A673 (cell line): ENCODE data around the gene PJA1. TPM values are rescaled to one million over a fixed set of nuclear protein-coding genes. Genes with fewer than 3 reads are reported as not detected.

Source experiments
- BruUV-seq: library from RNA; stranded (reverse); fragments of 400-500 nt; replicated peaks from 2 replicates; lab custom pipeline; 2021; lab: Mats Ljungman, UMichigan
- CTCF ChIA-PET: fragments of 300-600 bp; sonication (Branson Sonifier 250); formaldehyde crosslinking; loops from one replicate; lab custom pipeline; 2022; ENCODE audit warnings: antibody characterized with exemption; lab: Charles Lee
- POLR2A ChIA-PET: fragments of 300-600 bp; sonication (Branson Sonifier 250); formaldehyde crosslinking; loops from one replicate; lab custom pipeline; 2022; ENCODE audit warnings: antibody characterized with exemption; ENCODE audit not compliant: low non-redundant PET; lab: Charles Lee
- DNase-seq: peaks from one replicate; pipeline ENCODE4 v3.0.0-alpha.2; 2015; ENCODE audit warnings: low spot score
- H3K27ac ChIP-seq: fragments of 200-600 bp; sonication (generic); 2 replicates; pipeline ENCODE4 v1.5.1; 2016; ENCODE audit warnings: mixed run types, low read depth, mild to moderate bottlenecking, mixed read lengths, antibody characterized with exemption, low read length; ENCODE audit not compliant: poor library complexity, severe bottlenecking
- H3K27me3 ChIP-seq: fragments of 200-600 bp; sonication (generic); replicated peaks from 2 replicates; pipeline ENCODE4 v1.6.1; 2017; ENCODE audit warnings: mixed run types, low read depth, mild to moderate bottlenecking, mixed read lengths, antibody characterized with exemption, low read length; ENCODE audit not compliant: insufficient read depth, poor library complexity
- H3K36me3 ChIP-seq: fragments of 200-600 bp; sonication (generic); 2 replicates; pipeline ENCODE4 v1.6.1; 2016; ENCODE audit warnings: mixed run types, mild to moderate bottlenecking, mixed read lengths, antibody characterized with exemption, low read length; ENCODE audit not compliant: insufficient read depth, poor library complexity, severe bottlenecking
- H3K4me1 ChIP-seq: fragments of 200-600 bp; sonication (generic); 2 replicates; pipeline ENCODE4 v1.6.1; 2017; ENCODE audit warnings: mixed run types, mild to moderate bottlenecking, mixed read lengths, antibody characterized with exemption, low read length; ENCODE audit not compliant: insufficient read depth, poor library complexity, severe bottlenecking
- H3K4me3 ChIP-seq: fragments of 200-600 bp; sonication (generic); 2 replicates; pipeline ENCODE4 v1.5.1; 2016; ENCODE audit warnings: low read depth, mixed run types, mild to moderate bottlenecking, mixed read lengths, low read length; ENCODE audit not compliant: poor library complexity, severe bottlenecking
- H3K9me3 ChIP-seq: fragments of 200-600 bp; sonication (generic); 2 replicates; pipeline ENCODE4 v1.6.1; 2016; ENCODE audit warnings: mixed run types, low read depth, mild to moderate bottlenecking, mixed read lengths, antibody characterized with exemption, low read length; ENCODE audit not compliant: poor library complexity, severe bottlenecking
- CTCF ChIP-seq: fragments of 300-800, 200-600 bp; sonication (generic); conservative IDR thresholded peaks from 2 replicates; pipeline ENCODE4 v1.5.1; 2017; ENCODE audit warnings: low read depth, mild to moderate bottlenecking, antibody characterized with exemption, low read length, moderate library complexity, mixed read lengths
- EZH2 ChIP-seq: fragments of 200-600 bp; sonication (generic); IDR thresholded peaks from 2 replicates; pipeline ENCODE4 v1.6.1; 2017; ENCODE audit warnings: borderline replicate concordance, low read depth, mild to moderate bottlenecking, mixed read lengths, antibody characterized with exemption, low read length; ENCODE audit not compliant: poor library complexity, severe bottlenecking
- intact Hi-C: fragments of 100-400 bp; cut with micrococcal nuclease; formaldehyde crosslinking; loops from one replicate; pipeline ENCODE4 v1.10.0; 2022; ENCODE audit not compliant: unreplicated experiment
- total RNA-seq: library from RNA; stranded (reverse); gene quantifications from 2 replicates; pipeline ENCODE4 v1.2.3, GENCODE V29; 2021

Gene PJA1
- total RNA-seq, 1 experiment from 2014 or later = 36.0 TPM

- no peaks in the 10 kb centered on the region for H3K36me3 ChIP-seq
- intact Hi-C loops = no loop called here
- no peak overlapping the region for H3K4me3 ChIP-seq
- CTCF ChIA-PET = no interaction called here
- H3K27me3 ChIP-seq = no peaks in the 10 kb centered on the region
- H3K9me3 ChIP-seq = no peaks in the 10 kb centered on the region
- POLR2A ChIA-PET = no interaction called here
- BruUV-seq = no TSS peak
- DNase-seq = no peak
- no peak overlapping the region for H3K27ac ChIP-seq
- H3K4me1 ChIP-seq = no peaks in the 10 kb centered on the region
- no peak for TF ChIP-seq CTCF
- TF ChIP-seq EZH2 = no peak
These were observed 32.4 kb upstream of the PJA1 start for GRCh38 chrX:69197690-69198089.

DNA sequence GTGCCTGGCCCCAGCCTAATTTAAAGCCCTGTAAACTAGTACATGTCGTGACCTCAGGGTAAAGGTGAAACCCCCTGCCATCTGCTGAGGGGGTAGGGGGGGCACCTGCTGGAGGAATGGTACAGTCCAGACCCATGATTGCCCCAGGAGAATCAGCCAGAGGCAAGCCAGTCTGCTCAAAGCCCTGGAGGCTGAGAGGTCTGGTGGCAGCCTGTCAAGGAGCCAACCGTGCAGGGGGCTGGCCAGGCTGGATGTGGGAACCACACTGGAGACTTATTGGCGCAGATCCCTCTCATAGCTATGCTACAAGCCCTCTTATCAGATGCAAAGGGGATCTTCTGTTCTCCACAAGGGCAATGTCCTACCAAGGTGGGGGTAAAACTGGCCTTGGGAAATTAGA lies 31.4 kb upstream of the PJA1 start:
- Histone ChIP-seq H3K4me3 (no peak overlapping the region), H3K36me3 (no peaks in the 10 kb centered on the region), H3K27me3 (no peaks in the 10 kb centered on the region), H3K9me3 (no peaks in the 10 kb centered on the region), H3K4me1 (no peaks in the 10 kb centered on the region), H3K27ac (no peak overlapping the region)
- ChIA-PET CTCF (no interaction called here), POLR2A (no interaction called here)
- DNase-seq = no peak
- TF ChIP-seq EZH2 (no peak), CTCF (no peak)
- BruUV-seq = no TSS peak
- intact Hi-C loops = no loop called here

GRCh38 chrX:69195810-69196209 lies 30.6 kb upstream of the PJA1 start:
- no peak for DNase-seq
- ChIA-PET CTCF (no interaction called here), POLR2A (no interaction called here)
- no peak for TF ChIP-seq EZH2
- Histone ChIP-seq H3K27me3 (no peaks in the 10 kb centered on the region), H3K27ac (no peak overlapping the region), H3K4me1 (no peaks in the 10 kb centered on the region), H3K36me3 (no peaks in the 10 kb centered on the region), H3K4me3 (no peak overlapping the region), H3K9me3 (no peaks in the 10 kb centered on the region)
- BruUV-seq = no TSS peak
- intact Hi-C loops = no loop called here

GRCh38 chrX:69195192-69195591 lies 29.9 kb upstream of the PJA1 start:
- intact Hi-C loops = no loop called here
- no peaks in the 10 kb centered on the region for H3K9me3 ChIP-seq
- ChIA-PET CTCF (no interaction called here), POLR2A (no interaction called here)
- no peak for DNase-seq
- H3K36me3 ChIP-seq = no peaks in the 10 kb centered on the region
- no peaks in the 10 kb centered on the region for H3K27me3 ChIP-seq
- no peak overlapping the region for H3K27ac ChIP-seq
- no TSS peak for BruUV-seq
- H3K4me3 ChIP-seq = no peak overlapping the region
- H3K4me1 ChIP-seq = no peaks in the 10 kb centered on the region
- TF ChIP-seq EZH2 (no peak), CTCF (no peak)
